HCT116 (cell line): ENCODE results near the gene IFIT3. TPM values are rescaled to one million over a fixed set of nuclear protein-coding genes. Genes with fewer than 3 reads are reported as not detected.
"Not testable (repeated sequence)": the region's sequence is repeated elsewhere in the genome, so short reads cannot be mapped to it uniquely, and the experiment has no call there.

ENCODE experiments used
- ATAC-seq: fragments of 200-7000 bp; cut with Tn5 transposase; 2 replicates; pipeline ENCODE4 v1.9.1; 2020; ENCODE audit warnings: mild to moderate bottlenecking, moderate library complexity
- BruUV-seq: library from RNA; stranded (reverse); fragments of 400-500 nt; replicated peaks from 2 replicates; lab custom pipeline; 2021; lab: Mats Ljungman, UMichigan
- CTCF ChIA-PET: fragments of 300-600 bp; sonication (Branson Sonifier 250); formaldehyde crosslinking; loops from one replicate; lab custom pipeline; 2021; ENCODE audit warnings: antibody characterized with exemption; lab: Charles Lee
- POLR2A ChIA-PET: fragments of 300-600, 350-600 bp; sonication (Branson Sonifier 250); formaldehyde crosslinking; loops from one replicate; lab custom pipeline; 2021; ENCODE audit warnings: antibody characterized with exemption; lab: Charles Lee
- RAD21 ChIA-PET, 2 experiments: fragments of 300-600 bp; sonication (Branson Sonifier 250); formaldehyde crosslinking; loops; one replicate each; lab custom pipeline; 2023; ENCODE audit warnings: low total read pairs in 2 of 2; ENCODE audit not compliant: uncharacterized antibody in 2 of 2, unreplicated experiment in 2 of 2, low non-redundant PET in 1 of 2; lab: Charles Lee
- DNase-seq: peaks from one replicate; pipeline ENCODE4 v3.0.0-alpha.2; 2010; ENCODE audit warnings: low read depth, low spot score
- H2AFZ ChIP-seq: fragments of 200-600 bp; shearing (Covaris generic), sonication (generic); 2 replicates; pipeline ENCODE4 v1.6.1; 2017; ENCODE audit warnings: low read depth, mixed run types, mixed read lengths, antibody characterized with exemption, low read length; ENCODE audit not compliant: poor library complexity, severe bottlenecking
- H3K27ac ChIP-seq: 2 replicates; pipeline ENCODE4 v1.5.1; 2012; ENCODE audit warnings: low read depth, low read length
- H3K27me3 ChIP-seq: fragments of 200-600 bp; sonication (generic); 2 replicates; pipeline ENCODE4 v1.6.1; 2016; ENCODE audit warnings: mixed run types, low read length, mixed read lengths; ENCODE audit not compliant: insufficient read depth
- H3K36me3 ChIP-seq, 2 experiments: fragments of 200-500 bp in 1 of 2; fragments of 200-600 bp in 1 of 2; sonication (Bioruptor generic) in 1 of 2; sonication (generic) in 1 of 2; 2 replicates each; pipeline versions ENCODE4 v1.5.1 to v1.6.1; 2014 to 2016; ENCODE audit warnings: low read length in 2 of 2, inconsistent platforms in 1 of 2, mixed read lengths in 1 of 2, mixed run types in 1 of 2; ENCODE audit not compliant: insufficient read depth in 2 of 2, control insufficient read depth in 1 of 2
- H3K4me1 ChIP-seq, 2 experiments: fragments of 200-600 bp in 1 of 2; sonication (generic) in 1 of 2; 2 replicates each; pipeline versions ENCODE4 v1.5.1 to v1.6.1; 2012 to 2017; ENCODE audit warnings: low read length in 2 of 2, inconsistent platforms in 1 of 2, mild to moderate bottlenecking in 1 of 2, mixed read lengths in 1 of 2, mixed run types in 1 of 2, moderate library complexity in 1 of 2; ENCODE audit not compliant: insufficient read depth in 2 of 2, control insufficient read depth in 1 of 2
- H3K4me2 ChIP-seq: fragments of 200-600 bp; sonication (generic); 2 replicates; pipeline ENCODE4 v1.6.1; 2017; ENCODE audit warnings: mixed run types, low read length, mixed read lengths
- H3K4me3 ChIP-seq, 2 experiments: fragments of 200-600 bp in 1 of 2; sonication (generic) in 1 of 2; replicated peaks in 1 of 2; 2 replicates each; pipeline ENCODE4 v1.5.1; 2011 to 2016; ENCODE audit warnings: low read length in 2 of 2, control low read depth in 1 of 2, low read depth in 1 of 2, mild to moderate bottlenecking in 1 of 2, mixed read lengths in 1 of 2, mixed run types in 1 of 2
- H3K79me2 ChIP-seq: fragments of 200-600 bp; sonication (generic); 2 replicates; pipeline ENCODE4 v1.6.1; 2017; ENCODE audit warnings: mild to moderate bottlenecking, mixed run types, low read length, moderate library complexity, mixed read lengths; ENCODE audit not compliant: insufficient read depth
- H3K9ac ChIP-seq: fragments of 200-600 bp; sonication (generic); 2 replicates; pipeline ENCODE4 v1.6.1; 2016; ENCODE audit warnings: low read length, mixed read lengths
- H3K9me2 ChIP-seq: fragments of 200-600 bp; sonication (generic), shearing (Covaris generic); 2 replicates; pipeline ENCODE4 v1.6.1; 2017; ENCODE audit warnings: mixed run types, mild to moderate bottlenecking, moderate library complexity; ENCODE audit not compliant: insufficient read depth
- H3K9me3 ChIP-seq, 2 experiments: fragments of 200-500 bp in 1 of 2; fragments of 200-600 bp in 1 of 2; sonication (Bioruptor generic) in 1 of 2; sonication (generic) in 1 of 2; 2 replicates each; pipeline ENCODE4 v1.6.1; 2014 to 2017; ENCODE audit warnings: low read length in 2 of 2, mixed read lengths in 2 of 2, inconsistent platforms in 1 of 2, low read depth in 1 of 2, mild to moderate bottlenecking in 1 of 2, mixed run types in 1 of 2, moderate library complexity in 1 of 2; ENCODE audit not compliant: control insufficient read depth in 1 of 2, insufficient read depth in 1 of 2
- H4K20me1 ChIP-seq: fragments of 200-600 bp; sonication (generic), shearing (Covaris generic); 2 replicates; pipeline ENCODE4 v1.6.1; 2017; ENCODE audit warnings: mixed run types, mild to moderate bottlenecking, moderate library complexity; ENCODE audit not compliant: insufficient read depth
- EZH2 ChIP-seq: fragments of 200-600 bp; sonication (generic); IDR thresholded peaks from 2 replicates; pipeline ENCODE4 v1.6.1; 2017; ENCODE audit warnings: antibody characterized with exemption, mixed run types
- EZH2phosphoT487 ChIP-seq: fragments of 200-600 bp; IDR thresholded peaks from 2 replicates; pipeline ENCODE4 v1.6.1; 2018; ENCODE audit warnings: antibody characterized with exemption, borderline replicate concordance
- JUND ChIP-seq: IDR thresholded peaks from 2 replicates; pipeline ENCODE4 v1.6.1; 2012
- MAX ChIP-seq: IDR thresholded peaks from 2 replicates; pipeline ENCODE4 v1.6.1; 2012
- POLR2A ChIP-seq: IDR thresholded peaks from 2 replicates; pipeline ENCODE4 v1.7.0; 2011; ENCODE audit warnings: borderline replicate concordance; ENCODE audit not compliant: insufficient read depth, insufficient read length; ENCODE audit errors: extremely low read depth
- RAD21 ChIP-seq: IDR thresholded peaks from 2 replicates; pipeline ENCODE4 v1.6.1; 2012; ENCODE audit warnings: low read depth, mild to moderate bottlenecking
- SRF ChIP-seq: IDR thresholded peaks from 2 replicates; pipeline ENCODE4 v1.6.1; 2012; ENCODE audit warnings: low read depth
- TCF7L2 ChIP-seq: IDR thresholded peaks from 2 replicates; pipeline ENCODE4 v1.7.0; 2011; ENCODE audit warnings: borderline replicate concordance, inconsistent platforms; ENCODE audit not compliant: insufficient read depth, insufficient read length; ENCODE audit errors: extremely low read depth
- YY1 ChIP-seq: IDR thresholded peaks from 2 replicates; pipeline ENCODE4 v1.6.1; 2011; ENCODE audit warnings: low read length, low read depth, moderate library complexity, mild to moderate bottlenecking; ENCODE audit not compliant: insufficient replicate concordance; ENCODE audit errors: extremely low read depth
- intact Hi-C: fragments of 100-400 bp; cut with micrococcal nuclease; formaldehyde crosslinking; loops from 2 replicates; pipeline ENCODE4 v1.10.0; 2022
- total RNA-seq: library from RNA; stranded (reverse); gene quantifications from one replicate; pipeline ENCODE4 v1.2.1, GENCODE V29; 2021; ENCODE audit not compliant: unreplicated experiment

Gene IFIT3
- total RNA-seq, 1 experiment from 2014 or later: 1.1 TPM

GRCh38 chr10:89348975-89349374, 21.2 kb downstream of the IFIT3 start (continued):
- TF ChIP-seq EZH2 (no peak), RAD21 (no peak)
- TF ChIP-seq, all 23 proteins: peak for 0

DNA sequence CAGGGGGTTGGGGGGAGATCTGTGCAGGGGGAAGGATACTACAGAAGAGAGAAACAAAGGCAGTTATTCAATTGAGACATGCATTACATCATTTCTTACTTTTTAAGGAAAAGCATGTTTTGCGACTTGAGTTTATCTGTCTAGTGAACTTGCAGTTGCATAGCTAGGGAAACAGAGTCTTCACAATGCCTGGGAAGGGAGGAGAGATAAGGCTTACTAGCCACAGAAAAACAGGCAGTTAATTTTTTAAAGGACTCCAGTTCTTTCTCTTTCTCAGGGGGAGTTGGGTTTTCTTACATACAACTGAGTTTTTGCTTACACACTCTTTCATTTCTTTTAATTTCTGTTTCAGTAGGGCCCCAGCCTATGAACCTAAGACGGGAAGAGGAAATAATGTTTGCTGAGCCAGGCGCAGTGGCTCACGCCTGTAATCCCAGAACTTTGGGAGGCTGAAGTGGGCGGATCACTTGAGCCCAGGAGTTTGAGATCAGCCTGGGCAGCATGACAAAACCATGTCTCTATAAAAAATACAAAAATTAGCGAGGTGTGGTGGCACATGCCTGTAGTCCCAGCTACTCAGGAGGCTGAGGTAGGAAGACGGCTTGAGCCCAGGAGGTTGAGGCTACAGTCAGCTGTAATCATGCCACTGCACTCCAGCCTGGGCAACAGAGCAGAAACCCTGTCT, 23.0 kb downstream of the IFIT3 start:
- H3K4me1 ChIP-seq: peaks cover 16 to 25% of the 10 kb centered on the region in 2 experiments

DNA sequence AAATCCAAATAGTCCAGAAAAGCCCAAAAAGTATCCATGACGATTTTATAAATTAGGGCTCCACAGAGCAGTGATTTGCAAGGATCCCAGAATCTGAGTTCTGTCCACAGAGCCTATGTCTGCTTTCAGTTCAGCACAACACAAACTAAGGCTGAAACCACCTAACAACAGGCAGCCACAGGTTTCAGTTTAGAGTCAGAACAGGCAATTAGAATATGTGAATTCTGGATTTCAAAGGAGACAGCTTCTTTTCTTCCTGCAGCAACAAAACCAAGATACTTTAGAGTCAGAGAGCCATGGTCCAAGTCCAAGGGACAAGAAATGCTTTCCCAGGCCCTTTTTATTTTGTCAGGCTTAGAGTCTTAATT, 23.6 kb downstream of the IFIT3 start:
- CTCF ChIA-PET: interaction anchor here (1.6 kb wide), 1 partner anchor 18 kb away, joined by 8 read pairs; no protein-coding TSS in a partner anchor
- Histone ChIP-seq H3K9me3 (no peaks in the 10 kb centered on the region), H3K4me3 (peak overlapping the region in 1 of 2 experiments; percentile 19; a peak in 2 of 4 replicates), H3K36me3 (no peaks in the 10 kb centered on the region), H3K9ac (peak overlapping the region; percentile 23), H3K4me2 (peak overlapping the region; percentile 69), H3K4me1 (peaks cover 16 to 25% of the 10 kb centered on the region in 2 experiments), H4K20me1 (no peaks in the 10 kb centered on the region), H3K27me3 (no peaks in the 10 kb centered on the region), H3K27ac (peak overlapping the region; percentile 35; the same call in 1 of the 2 replicates), H2AFZ (peak overlapping the region; percentile 88), H3K9me2 (no peaks in the 10 kb centered on the region)
- peak; percentile 35; the same call in 1 of the 2 replicates for ATAC-seq
- intact Hi-C loops: no loop called here
- DNase-seq: no peak
- RAD21 ChIA-PET: interaction anchor here in 1 of 2 experiments (0.6 kb wide), 1 partner anchor 16 kb away, joined by 3 read pairs; no protein-coding TSS in a partner anchor
- POLR2A ChIA-PET: no interaction called here
- BruUV-seq: no TSS peak
- no peak for TF ChIP-seq YY1
- no peak for TF ChIP-seq SRF
- no peak for TF ChIP-seq POLR2A
- no peak for TF ChIP-seq TCF7L2
- TF ChIP-seq RAD21: no peak
- no peak for TF ChIP-seq EZH2phosphoT487
- TF ChIP-seq JUND: no peak
- no peak for TF ChIP-seq MAX
- TF ChIP-seq, all 23 proteins: peak for 0
- H3K79me2 ChIP-seq: no peaks in the 10 kb centered on the region

More for the DNA sequence above, 23.0 kb downstream of the IFIT3 start:
- H3K79me2 ChIP-seq, DNase-seq, POLR2A ChIA-PET, RAD21 ChIA-PET, H2AFZ ChIP-seq, H3K27me3 ChIP-seq, intact Hi-C loops, BruUV-seq, H4K20me1 ChIP-seq, ATAC-seq, H3K9me3 ChIP-seq, H3K27ac ChIP-seq, CTCF ChIA-PET, H3K36me3 ChIP-seq, H3K9me2 ChIP-seq, H3K4me3 ChIP-seq: not testable (repeated sequence)
- peak overlapping the region; percentile 23; the same call in 1 of the 2 replicates for H3K9ac ChIP-seq
- peak overlapping the region; percentile 69; the same call in 1 of the 2 replicates for H3K4me2 ChIP-seq
